Suprapubic skin (tissue), 3 donors: ENCODE results near the gene SATL1.

Source experiments
- CTCF ChIP-seq, 2 donors: fragments of 200-600 bp in 1 of 2; fragments of 450-650 bp in 1 of 2; sonication (generic) in 1 of 2; IDR thresholded peaks; one replicate each; pipeline ENCODE4 v1.5.1; 2016 to 2019; ENCODE audit warnings: antibody characterized with exemption in 2 of 2, mild to moderate bottlenecking in 1 of 2, moderate library complexity in 1 of 2
- POLR2A ChIP-seq, 2 donors: fragments of 450-650 bp; IDR thresholded peaks; one replicate each; pipeline ENCODE4 v1.6.1; 2017; ENCODE audit warnings: antibody characterized with exemption in 2 of 2, mild to moderate bottlenecking in 2 of 2, moderate library complexity in 2 of 2

- TF ChIP-seq POLR2A (IDR thresholded peaks at IDR 0.05) (no peak), CTCF (IDR thresholded peaks at IDR 0.05) (no peak)
These were observed 104.2 kb downstream of the SATL1 start for GRCh38 chrX:85139422-85139821.
